SH-SY5Y (cell line): ENCODE data around the gene FAM200C.

Experiments used
- GATA2 ChIP-seq: IDR thresholded peaks from 2 replicates; pipeline ENCODE4 v1.6.1; 2011; ENCODE audit warnings: mild to moderate bottlenecking, low read depth, low read length
- GATA3 ChIP-seq: IDR thresholded peaks from 2 replicates; pipeline ENCODE4 v1.6.1; 2011; ENCODE audit warnings: low read depth, mild to moderate bottlenecking, low read length, moderate library complexity

Gene FAM200C

DNA sequence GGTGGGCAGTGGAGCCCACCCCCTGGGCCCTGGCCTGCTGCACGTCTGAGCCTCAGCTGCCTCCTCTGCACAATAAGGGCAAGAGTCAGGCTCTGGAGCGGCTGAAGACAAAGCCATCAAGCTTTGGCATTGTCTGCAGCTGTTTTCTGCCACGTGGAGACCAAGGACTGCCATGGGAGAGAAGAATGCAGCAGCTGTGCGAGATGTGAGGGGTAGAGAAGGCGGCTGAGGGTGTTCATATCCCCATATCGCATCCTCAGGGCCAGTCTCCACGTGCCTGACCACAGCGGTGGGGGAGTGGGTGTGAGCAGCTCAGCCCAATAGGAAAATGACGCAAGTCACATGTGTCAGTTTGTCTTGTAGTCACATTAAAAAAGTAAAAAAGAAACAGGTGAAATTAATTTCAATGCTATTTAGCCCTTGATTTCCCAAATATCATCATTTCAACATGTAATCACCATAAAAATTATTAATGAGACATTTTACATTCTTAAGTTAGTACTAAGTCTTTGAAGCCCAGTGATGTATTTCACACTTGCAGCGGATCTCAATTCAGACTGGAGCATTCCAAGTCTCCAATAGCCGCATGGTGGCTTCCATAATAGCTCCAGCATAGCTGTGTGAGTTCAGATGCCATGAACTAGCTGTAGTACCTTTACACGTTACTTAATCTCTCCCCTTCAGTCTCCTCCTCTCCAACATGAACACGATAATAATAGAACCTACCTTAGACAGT is 36.0 kb downstream of the FAM200C start:
- TF ChIP-seq GATA2 (no peak), GATA3 (no peak)

- no peak for TF ChIP-seq GATA2
- no peak for TF ChIP-seq GATA3
Measured at GRCh38 chr5:160363211-160363610, 36.6 kb downstream of the FAM200C start.

- TF ChIP-seq GATA3 (no peak), GATA2 (no peak)
Measured at GRCh38 chr5:160361624-160362228, 38.1 kb downstream of the FAM200C start.

DNA sequence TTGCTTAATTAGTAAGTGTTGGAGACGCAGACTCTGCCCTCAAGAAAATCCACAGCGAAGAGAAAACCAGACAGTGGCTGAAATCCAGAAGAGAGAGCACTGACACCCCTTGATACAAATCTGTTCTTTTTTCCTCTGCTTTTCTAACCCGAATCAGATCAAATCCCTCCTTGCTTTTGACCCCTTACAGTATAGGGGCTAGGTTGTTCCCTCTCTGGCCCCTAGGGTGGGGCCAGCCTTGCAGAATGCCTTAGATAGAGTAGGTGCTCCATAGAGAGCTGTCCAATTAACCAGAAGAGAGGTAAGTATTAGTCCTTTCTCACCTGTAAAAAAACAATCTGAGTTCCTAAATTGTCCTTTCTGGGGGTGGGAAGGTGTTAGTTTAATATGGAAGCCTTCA is 39.5 kb downstream of the FAM200C start:
- TF ChIP-seq GATA3 (no peak), GATA2 (no peak)

DNA sequence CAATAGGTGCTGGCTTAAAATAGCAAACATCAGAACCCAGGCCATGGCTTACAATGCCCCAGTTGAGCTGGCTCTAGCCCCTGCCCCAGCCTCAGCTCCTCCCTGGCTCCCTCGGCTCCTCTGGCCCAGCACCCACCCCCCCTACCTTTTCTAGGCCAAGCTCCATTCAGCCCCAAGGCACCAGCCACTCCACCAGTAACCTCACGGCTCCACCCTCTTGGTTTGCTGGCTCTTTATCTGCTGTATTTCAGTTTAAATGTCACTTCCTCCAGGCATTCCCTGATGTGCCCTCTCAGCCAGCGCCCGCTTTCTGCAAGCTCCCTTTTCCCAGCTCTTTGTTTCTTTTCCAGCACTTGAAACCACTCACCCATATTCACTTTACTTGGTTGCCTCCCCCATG is 40.0 kb downstream of the FAM200C start:
- TF ChIP-seq GATA3 (no peak), GATA2 (no peak)

DNA sequence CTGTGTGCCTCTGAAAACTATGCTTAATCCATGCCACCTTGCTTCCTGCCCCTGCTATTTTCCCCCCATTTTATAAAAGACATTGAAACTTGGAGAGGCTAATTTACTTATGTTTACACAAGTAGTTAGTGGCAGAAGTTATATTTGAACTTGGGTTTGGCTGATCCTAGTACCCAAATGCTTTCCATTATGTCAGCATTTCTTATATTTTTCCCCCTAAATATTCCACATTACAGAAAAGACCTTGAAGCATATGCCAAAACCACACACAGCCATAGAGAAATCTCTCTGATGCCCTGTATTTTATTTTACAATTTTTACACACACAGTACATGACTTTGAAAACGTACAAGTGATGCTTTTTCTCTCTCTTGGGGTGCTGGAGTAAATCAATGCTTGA is 40.6 kb downstream of the FAM200C start:
- no peak for TF ChIP-seq GATA3
- no peak for TF ChIP-seq GATA2

GRCh38 chr5:160357861-160358411 is 41.9 kb downstream of the FAM200C start:
- no peak for TF ChIP-seq GATA3

DNA sequence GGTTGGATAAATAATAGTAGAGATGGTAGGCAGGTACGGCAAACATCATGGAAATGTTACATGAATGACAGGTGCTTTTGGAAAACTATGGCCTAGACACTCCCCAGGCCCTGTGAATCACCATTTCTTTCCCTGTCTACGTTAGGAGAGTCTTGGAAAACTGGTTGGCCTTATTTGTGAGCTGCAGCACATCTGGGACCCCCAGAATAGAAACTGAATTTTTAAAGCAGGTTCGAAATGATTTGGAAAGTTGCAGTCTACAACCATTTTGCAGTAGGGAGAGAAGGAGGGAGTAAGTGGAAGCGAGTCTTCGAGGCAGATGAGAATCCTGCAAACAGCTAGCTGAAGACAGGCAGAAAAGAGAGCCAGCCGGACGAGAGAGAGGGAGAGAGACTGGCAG is 42.5 kb downstream of the FAM200C start:
- TF ChIP-seq GATA3 = no peak
- TF ChIP-seq GATA2 = no peak

DNA sequence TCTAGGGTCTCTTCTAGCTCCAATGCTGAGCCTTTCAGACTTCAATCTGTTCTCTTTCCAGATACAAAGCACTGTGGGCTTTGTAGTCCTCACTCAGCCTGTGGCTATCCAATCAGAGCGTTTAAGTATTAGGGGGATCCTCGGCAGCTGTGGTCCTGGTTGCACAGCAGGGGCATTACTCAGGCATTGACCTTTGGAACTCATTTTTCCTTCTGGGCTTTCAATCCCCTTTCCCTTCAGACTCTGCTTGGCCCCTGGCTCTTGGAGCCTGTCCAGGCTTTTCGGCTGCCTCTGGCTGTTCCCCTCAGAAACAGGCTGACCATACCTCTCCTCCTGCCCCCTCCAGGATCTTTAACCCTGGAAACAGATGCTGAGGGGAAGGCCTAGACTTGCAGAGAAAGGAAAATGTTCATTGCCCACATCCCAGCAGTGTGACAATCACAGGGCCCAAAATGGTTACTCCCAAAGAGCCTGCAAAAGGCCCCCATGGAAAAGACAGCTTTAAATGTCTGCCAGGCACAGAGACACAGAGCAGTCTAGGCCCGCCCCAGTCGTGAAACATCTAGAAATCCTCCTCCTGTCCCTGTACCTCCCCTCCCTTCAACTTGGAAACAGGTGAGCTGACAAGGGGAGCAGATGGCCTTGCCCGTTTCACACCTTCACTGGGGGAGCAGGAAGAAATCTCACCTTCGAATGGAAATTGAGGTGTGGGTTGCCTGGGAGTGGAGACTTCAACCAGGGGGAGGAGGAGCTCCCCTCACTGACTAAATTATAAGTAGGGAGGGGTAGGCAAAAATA is 43.1 kb downstream of the FAM200C start:
- no peak for TF ChIP-seq GATA2
- TF ChIP-seq GATA3 = no peak

DNA sequence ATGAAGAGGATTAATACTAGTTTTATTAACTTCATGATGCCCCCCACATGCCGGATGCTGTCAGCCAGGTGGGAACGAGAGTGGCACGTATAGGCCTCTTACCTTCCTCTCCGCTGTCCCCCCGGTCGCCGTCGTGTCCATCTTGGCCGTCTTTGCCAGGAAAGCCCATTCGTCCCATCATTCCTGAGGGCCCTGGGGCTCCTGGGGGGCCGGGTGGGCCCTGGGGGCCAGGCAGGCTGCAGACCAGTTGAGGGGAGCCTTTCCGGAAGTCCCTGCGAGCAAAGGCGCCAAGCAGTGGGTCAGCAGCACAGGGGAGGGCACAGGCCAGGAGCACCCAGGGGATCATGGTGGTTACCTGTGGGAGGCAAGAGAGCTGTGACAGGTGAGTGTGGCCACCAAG is 45.2 kb downstream of the FAM200C start:
- TF ChIP-seq GATA3 (no peak), GATA2 (no peak)

DNA sequence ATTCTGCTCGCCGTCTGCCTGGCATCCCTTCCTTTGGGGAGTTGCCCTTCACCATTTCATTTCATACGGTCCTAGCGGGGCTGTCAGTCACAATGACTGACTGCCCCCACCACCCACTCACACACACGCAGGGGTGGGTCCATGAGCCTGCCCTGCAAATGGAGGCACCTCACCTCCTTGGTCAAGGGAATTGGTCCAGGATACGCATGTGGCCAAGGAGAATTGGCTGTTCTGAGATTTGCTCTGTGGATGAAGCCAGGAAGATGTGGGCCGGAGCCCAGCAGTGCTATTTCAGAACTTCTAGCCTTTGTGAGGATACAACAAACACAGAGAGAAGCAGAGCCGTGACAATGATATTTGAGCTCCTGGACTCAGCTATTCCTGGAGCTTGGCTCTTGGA is 46.5 kb downstream of the FAM200C start:
- no peak for TF ChIP-seq GATA3
- no peak for TF ChIP-seq GATA2

- TF ChIP-seq GATA2 (no peak), GATA3 (no peak)
Measured at GRCh38 chr5:160352308-160352707, 47.5 kb downstream of the FAM200C start.

GRCh38 chr5:160349935-160350303 is 49.9 kb downstream of the FAM200C start:
- TF ChIP-seq GATA2 = no peak
- TF ChIP-seq GATA3 = no peak

- TF ChIP-seq GATA3 = no peak
- TF ChIP-seq GATA2 = no peak
Measured at GRCh38 chr5:160349249-160349934, 50.5 kb downstream of the FAM200C start.
